Femur (tissue), 1 donor: Measurements from ENCODE around the gene PCDHGA1.

Experiments
- DNase-seq: peaks from one replicate; pipeline ENCODE4 v3.0.0-alpha.2; 2017

Gene PCDHGA1

GRCh38 chr5:141515141-141515540 lies 184.8 kb downstream of the PCDHGA1 start:
- DNase-seq: no peak

- no peak for DNase-seq
Observed at GRCh38 chr5:141515946-141516671, 185.8 kb downstream of the PCDHGA1 start.

GRCh38 chr5:141516672-141517025 lies 186.3 kb downstream of the PCDHGA1 start:
- DNase-seq: no peak

GRCh38 chr5:141517312-141517711 lies 187.0 kb downstream of the PCDHGA1 start:
- DNase-seq: no peak

GRCh38 chr5:141517880-141518617 lies 187.7 kb downstream of the PCDHGA1 start:
- DNase-seq: no peak

- no peak for DNase-seq
Observed at GRCh38 chr5:141518618-141519015, 188.3 kb downstream of the PCDHGA1 start.

- no peak for DNase-seq
Observed at GRCh38 chr5:141519605-141520565, 189.6 kb downstream of the PCDHGA1 start.

- DNase-seq: peak; percentile 74
Observed at GRCh38 chr5:141521244-141521781, 191.0 kb downstream of the PCDHGA1 start.

GRCh38 chr5:141522301-141522700 lies 192.0 kb downstream of the PCDHGA1 start:
- no peak for DNase-seq

GRCh38 chr5:141523991-141524390 lies 193.7 kb downstream of the PCDHGA1 start:
- no peak for DNase-seq

- DNase-seq: peak; percentile 95
Observed at GRCh38 chr5:141524604-141525597, 194.6 kb downstream of the PCDHGA1 start.

- no peak for DNase-seq
Observed at GRCh38 chr5:141525653-141526052, 195.3 kb downstream of the PCDHGA1 start.

GRCh38 chr5:141527426-141527825 lies 197.1 kb downstream of the PCDHGA1 start:
- no peak for DNase-seq

GRCh38 chr5:141528291-141528984 lies 198.1 kb downstream of the PCDHGA1 start:
- peak; percentile 86 for DNase-seq

GRCh38 chr5:141529002-141529401 lies 198.7 kb downstream of the PCDHGA1 start:
- DNase-seq: peak; percentile 63

GRCh38 chr5:141529873-141530272 lies 199.6 kb downstream of the PCDHGA1 start:
- no peak for DNase-seq

GRCh38 chr5:141532726-141533125 lies 202.4 kb downstream of the PCDHGA1 start:
- DNase-seq: no peak

GRCh38 chr5:141533897-141534296 lies 203.6 kb downstream of the PCDHGA1 start:
- DNase-seq: no peak

GRCh38 chr5:141534492-141535213 lies 204.3 kb downstream of the PCDHGA1 start:
- no peak for DNase-seq

GRCh38 chr5:141543053-141543452 lies 212.7 kb downstream of the PCDHGA1 start:
- no peak for DNase-seq
